Activated CD8-positive, alpha-beta memory T cell treated with anti-CD3 and anti-CD28 coated beads, Interleukin-2, amount 50 U/mL, for 1 hour (primary cell): ENCODE measurements around the gene TTLL5.
"Not testable (repeated sequence)": the region's sequence is repeated elsewhere in the genome, so short reads cannot be mapped to it uniquely, and the experiment has no call there.

Source experiments
- DNase-seq: peaks from one replicate; pipeline ENCODE4 v3.0.0-alpha.2; 2020; ENCODE audit errors: extremely low read depth

The TTLL5 gene

DNA sequence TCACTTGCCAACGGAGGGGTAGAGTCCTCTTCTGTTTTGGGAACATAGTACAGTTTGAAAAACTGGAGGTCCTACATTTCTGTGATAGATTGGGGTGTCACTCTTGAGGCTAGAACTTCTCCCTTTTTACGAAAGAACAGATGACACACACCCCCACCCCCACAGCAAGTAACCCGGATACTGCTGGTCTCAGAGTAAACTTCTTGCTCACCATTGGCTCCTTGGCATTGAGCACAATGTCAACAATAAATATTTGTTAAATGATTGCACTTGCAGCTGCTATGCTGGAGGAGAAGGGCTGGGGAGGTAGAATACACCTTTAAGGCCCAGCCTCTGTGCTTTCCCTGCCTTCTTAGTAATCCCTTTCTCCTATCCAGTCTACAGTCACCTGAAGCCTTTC is 170.9 kb downstream of the TTLL5 start:
- no peak for DNase-seq

DNA sequence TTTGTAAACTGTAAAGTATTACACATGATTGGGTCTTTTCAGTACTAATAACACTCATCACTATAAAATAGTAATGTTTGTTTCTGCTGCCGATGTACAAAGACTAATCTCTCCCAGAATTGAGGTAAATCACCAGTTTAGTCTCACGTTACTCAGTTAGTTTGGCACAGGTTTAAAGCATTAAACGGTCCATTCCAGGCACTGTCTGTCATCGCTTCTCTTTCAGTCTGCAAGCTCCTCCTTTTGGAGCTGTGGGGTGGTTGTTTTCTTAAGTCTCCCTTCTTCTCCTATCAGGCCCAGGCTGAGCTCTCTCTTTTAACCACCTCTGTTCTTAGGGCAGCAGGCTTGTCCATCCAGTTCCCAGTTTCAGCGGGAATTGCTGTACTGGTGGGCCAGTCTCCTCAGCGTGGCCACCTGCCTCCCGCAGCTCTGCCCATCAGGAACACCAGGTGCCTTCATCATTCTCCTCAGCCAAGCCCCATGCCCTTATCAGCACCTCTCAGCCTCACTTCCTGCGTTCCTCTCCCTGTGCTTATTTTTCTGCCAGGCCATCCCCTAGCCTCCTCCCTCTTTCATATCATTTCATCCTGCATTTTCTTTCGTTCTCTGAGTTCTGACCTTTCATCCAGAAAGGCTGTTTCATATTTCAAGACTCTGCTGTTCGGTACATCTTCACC is 171.7 kb downstream of the TTLL5 start:
- DNase-seq = no peak

DNA sequence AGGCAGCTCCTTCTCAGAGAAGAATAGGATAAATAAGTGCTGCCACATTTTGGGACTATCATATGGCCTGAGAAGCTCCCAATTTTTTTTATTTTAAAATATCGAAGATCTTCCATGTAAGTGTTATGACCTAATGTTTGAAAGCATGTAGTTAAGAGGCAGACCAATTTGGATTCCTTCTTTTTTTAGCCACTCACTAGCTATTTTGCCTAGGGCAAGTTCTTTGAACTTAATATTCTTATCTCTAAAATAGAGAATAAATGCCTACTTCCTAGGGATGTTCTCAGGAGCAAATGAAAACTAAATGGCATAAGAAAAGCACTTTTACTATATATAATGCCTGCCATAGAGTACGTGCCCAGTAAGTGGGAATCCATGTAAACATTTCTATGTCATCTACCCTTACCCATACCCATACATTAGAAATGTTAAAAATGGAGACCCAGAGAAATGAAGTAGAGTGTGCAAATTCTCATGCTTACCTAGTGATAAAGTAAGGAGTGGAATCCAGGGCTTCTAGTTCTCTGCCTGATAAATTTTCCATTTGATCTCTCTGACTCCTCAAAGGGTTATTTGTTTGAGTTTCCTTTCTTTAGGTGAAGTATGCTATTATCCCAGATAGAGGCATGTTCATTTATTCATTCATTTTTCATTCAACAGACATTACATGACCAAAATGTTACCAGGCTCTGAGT is 172.4 kb downstream of the TTLL5 start:
- no peak for DNase-seq

DNA sequence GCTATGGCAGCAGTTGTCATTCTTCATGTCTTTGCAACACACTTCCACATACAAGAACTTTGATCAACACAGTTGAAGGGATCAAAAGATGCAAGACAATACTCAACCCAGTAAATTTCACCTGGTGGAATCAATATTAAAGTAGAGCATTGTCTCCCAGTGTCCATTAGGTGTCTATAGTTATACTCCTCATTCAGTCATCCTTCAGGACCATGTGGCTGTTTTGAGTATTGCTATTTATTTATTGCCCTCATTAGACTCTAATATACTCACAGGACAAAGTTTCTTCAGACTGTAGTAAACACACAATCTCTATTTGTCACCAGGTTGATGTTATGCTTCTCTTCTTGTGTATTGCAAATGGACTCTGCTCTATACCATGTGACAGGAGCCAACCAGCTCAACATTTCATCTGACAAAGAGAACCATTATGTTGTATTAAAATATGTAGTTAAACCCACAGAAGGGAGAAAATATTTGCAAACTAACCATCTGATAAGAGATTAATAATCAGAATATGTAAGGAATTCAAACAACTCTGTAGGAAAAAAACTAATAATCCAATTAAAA is 174.2 kb downstream of the TTLL5 start:
- DNase-seq = no peak

DNA sequence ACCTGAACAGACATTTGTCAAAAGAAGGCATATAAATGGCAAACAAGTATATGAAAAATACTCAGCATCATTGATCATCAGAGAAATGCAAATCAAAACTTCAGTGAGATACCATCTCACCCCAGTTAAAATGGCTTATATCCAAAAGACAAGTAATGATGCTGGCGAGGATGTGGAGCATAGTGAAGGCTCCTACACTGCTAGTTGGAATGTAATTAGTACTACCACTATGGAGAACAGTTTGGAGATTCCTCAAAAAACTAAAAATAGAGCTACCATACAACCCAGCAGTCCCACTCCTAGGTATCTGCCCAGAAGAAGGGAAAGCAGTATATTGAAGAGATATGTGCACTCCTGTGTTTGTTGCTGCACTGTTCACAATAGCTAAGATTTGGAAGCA is 174.7 kb downstream of the TTLL5 start:
- DNase-seq = no peak

DNA sequence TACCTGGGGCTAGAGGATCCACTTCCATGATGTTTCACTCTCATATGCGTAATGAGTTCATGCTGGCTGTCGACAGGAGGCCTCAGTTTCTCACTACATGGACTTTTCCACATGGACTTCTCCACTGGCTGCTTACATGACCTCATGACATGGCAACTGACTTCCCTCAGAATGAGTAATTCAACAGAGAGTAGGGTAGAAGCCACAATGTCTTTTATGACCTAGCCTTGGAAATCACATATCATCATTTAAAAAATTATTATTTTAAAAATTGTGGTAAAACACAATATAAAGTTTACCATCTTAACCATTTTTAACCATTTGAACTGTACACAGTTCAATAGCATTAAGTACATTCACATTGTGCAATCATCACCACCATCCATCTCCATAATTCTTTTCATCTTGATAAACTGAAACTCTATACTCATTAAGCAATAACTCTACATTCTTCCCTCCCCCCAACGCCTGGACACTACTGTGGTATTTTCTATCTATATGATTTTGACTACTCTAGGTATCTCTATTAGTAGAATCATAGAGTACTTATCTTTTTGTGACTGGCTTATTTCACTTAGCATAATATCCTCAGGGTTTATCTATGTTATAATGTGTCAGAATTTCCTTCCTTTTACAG is 176.2 kb downstream of the TTLL5 start:
- no peak for DNase-seq

DNA sequence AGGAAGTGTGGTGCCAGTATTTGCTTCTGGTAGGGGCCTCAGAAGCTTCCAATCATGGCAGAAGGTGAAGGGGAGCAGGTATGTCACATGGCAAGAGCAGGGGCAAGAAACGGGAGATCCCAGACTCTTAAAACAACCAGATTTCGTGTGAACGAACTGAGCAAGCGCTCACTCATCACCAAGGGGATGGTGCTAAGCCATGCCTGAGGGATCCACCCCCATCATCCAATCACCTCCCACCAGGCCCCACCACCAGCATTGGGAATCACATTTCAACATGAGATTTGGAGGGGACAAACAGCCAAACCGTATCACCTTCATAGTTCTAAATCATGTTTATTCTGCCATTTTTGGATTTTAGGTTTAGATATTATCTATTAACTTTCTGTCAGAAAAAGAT is 179.9 kb downstream of the TTLL5 start:
- DNase-seq = no peak

DNA sequence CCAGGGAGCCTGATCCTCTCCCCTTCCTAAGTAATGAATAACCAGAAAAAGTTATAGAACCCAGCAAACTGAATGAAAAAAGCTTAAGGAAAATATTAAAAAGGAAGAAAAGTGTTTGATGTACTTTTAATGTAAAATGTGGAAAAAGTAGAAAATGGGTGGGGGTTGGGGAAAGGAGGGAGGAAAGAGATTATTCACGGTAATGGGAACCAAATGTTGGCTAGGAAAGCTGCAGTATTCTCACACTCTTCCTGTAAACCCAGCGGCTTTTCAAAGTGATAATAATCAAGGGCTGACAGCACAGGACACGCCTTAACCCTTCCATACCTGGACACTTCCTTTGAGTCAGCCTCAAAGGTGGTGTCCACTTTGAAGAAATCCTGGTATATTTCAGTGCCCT is 181.5 kb downstream of the TTLL5 start:
- no peak for DNase-seq

DNA sequence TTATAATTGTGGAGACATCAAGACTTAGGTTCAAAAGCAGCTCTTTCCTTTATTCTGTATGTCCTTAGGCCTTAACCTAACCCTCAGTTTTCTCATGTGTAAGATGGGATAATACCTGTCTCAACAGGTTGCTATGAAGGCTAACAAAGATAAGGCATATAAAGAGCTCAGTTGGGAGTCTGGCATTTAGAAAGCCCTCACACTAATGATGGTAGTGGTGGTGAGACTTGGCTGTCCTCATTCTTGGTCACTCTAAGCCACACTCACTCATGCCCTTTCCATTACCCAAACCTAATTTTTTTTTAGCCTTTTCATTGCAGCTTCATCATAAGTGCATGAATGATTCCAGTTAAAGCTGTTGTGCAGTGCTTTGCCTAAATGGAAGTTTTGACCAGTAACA is 183.4 kb downstream of the TTLL5 start:
- DNase-seq = no peak

DNA sequence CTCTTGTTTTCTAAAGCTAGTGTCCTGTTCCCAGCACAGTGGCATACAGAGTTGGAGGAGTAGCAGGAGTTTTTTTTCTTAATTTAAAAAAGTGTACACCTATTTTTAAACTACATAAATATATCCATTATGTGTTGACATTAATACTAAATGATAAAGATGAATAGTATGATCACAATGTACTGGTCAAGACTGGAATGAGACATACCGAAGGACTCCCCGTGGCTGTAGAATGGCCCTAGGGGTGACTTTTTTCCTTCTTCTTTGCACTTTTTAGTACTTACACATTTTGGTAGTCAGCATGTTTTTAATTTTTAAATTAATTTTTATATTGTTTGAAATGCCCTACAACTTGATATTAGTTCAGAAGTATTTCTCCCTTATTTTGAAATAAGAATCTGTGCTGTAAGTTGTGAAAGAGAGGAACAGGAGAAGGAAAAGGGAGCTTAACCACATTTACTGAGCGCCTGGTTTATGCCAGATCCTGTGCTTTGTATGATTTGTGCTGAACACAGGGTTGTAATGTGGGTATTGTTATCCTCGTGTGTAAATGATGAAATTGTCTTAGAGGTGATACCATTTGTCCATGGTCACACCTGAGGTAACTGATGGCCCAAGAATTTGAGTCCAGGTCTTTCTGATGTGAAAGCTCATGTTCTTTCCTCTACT is 184.2 kb downstream of the TTLL5 start:
- DNase-seq = no peak

DNA sequence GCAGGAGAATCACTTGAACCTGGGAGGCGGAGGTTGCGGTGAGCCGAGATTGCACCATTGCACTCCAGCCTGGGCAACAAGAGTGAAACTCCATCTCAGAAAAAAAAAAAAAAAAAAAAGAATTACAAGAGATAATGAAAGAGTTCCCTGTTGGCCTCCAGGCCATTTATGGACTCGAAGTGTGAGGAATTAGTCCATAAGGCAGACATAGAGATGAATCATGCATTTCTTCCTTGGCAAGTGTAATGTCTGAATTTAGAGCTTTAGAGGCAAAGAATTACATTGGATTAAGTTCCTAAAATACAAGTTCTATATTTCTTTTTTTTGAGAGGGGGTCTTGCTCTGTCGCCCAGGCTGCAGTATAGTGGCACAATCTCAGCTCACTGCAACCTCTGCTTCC is 185.6 kb downstream of the TTLL5 start:
- not testable (repeated sequence) for DNase-seq

DNA sequence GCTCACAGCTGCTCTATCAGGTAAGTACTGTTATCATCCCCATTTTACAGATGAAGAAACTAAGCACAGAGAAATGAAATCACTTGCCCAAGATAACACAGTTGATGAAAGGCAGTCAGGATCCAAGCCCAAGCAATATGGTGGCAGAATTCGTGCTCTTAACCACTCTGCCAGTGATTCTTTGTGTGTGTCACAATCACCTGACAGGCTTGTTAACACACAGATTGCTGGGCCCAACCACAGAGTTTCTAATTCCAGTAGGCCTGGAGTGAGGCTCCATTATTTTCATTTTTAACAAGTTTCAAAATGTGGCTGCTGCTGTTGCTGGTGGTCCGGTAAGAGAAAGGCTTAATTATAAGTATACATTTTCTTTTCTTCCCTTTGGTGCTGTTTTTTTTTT is 186.5 kb downstream of the TTLL5 start:
- no peak for DNase-seq

DNA sequence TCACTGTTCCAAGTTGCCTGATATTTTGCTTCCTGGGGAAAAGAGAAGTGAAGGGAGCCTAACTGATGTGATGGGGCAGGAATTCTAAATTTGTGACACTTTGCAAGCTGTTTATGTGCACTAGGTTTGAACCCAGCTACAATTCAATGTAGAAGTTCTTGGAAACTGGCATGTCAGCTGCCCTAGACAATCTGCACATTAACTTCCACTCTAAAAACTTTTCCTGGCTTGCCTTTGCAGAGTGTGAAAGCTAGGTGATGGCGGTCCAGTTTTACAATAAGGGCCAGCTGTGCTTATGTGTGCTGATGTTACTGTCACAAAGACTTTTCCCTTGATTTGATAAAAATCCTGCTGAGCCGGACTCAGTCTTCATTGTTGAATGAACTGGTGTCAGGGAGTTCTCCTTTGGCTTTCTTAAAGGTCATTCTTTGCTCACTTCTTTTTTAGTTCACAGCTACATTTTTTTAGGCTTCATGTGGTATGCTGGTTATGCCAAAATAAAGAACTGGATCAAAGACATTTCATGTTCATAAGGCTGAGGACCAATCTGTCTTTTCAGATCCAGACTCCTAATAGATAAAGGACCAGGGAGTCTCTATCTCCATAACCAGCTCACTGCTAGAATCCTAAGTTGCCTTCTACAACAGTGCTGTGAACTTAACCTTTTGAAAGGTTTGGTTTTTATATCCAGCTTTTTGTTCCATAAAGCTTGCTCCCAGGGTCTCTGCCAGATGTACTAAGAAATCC is 187.3 kb downstream of the TTLL5 start:
- no peak for DNase-seq

DNA sequence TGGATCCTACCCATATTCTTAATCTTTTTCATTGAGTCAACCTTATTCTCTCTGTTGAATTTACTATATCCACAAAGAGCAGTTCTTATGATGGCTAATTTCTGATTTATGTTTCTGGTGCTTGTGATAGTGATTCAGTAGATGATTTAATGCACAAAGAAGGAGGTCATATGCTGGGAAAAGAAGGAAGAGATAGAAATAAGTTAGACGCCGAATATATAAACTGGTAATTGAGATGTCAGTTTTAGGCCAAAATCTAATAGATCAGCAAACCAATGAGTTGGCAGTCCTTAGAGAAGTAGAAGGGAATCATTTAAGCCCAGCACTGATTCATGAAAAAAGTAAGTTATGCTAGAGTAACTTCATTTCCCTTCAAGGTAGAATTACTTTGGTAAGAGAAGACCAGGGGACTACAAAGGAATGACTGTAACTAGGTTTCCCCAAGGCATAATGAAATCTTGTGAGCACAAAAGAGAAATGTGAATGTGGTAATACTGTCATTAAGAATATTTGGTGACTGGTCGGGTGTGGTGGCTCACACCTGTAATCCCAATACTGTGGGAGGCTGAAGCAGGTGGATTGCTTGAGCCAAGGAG is 188.4 kb downstream of the TTLL5 start:
- no peak for DNase-seq

DNA sequence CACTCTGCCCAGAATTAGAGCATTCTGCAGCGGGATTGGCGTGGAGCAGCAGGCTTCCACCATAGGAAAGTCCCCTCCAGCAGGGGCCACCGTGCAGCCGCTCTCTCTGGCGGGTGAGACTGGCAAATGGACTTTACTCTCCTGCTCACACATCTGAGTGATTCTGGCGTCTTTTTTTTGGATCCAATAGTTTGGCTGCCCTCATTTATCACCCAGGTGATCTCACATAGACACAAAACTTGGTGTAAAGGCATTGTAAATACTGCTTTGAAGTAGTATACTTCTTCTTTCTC is 190.5 kb downstream of the TTLL5 start:
- DNase-seq = no peak

DNA sequence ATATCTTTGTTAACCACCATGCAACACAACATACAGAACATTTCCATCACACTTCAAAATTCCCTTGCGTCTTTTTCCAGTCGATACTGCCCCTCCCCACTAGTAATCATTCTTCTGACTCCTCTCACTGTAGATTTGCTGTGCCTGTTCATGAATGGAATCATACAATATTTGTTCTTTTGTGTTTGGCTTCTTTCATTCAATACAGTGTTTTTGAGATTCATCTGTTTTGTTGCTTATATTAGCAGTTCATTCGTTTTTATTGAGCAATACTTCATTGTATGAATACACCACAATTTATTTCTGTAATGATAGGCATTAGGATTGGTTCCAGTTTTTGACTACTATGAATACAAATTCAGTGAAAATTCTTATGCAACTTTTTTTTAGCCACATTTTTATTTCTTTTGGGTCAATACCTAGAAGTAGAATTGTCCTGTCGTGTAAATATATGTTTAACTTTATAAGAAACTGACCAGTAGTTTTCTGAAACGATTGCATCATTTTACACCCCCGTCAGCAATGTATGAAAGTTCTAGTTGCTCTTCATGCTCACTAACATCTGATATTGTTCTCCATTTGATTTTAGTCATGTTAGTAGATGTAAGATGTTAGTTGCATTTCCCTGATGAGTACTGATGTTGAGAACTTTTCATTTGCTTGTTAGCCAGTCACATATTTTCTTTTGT is 193.2 kb downstream of the TTLL5 start:
- no peak for DNase-seq

DNA sequence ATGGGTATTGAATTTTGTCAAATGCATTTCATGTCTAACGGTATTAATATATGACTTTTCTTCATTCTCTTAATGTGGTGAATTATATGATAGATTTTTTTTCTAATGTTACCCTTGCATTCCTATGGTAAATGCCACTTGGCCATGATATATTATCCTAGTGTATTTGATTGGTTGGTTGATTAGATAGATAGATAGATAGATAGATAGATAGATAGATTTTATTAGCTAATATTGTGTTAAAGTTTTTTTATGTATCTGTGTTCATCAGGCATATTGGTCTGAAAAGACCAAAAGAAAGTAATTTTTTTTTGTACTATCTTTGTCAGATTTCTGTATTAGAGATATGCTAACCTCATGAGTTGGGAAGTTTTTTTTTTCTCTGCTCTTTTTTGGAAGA is 196.2 kb downstream of the TTLL5 start:
- DNase-seq = no peak

DNA sequence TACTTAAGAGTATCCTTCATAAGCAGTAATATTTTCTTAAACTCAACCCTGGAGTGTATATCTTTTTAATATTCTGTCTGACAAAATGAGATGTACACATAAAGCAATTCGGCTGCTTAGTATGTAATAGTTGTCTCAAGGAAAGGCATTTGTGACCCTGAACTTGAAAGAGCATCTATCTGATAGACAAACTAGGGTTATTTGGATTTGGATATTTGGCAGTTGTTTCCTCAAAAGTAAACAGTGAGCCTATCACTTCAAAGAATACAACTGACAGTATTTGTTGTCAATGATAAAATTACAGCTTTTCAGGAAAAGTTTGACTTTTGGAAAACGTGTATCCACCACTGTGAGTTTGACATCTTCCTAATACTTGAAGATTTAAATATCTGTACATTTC is 197.3 kb downstream of the TTLL5 start:
- no peak for DNase-seq

DNA sequence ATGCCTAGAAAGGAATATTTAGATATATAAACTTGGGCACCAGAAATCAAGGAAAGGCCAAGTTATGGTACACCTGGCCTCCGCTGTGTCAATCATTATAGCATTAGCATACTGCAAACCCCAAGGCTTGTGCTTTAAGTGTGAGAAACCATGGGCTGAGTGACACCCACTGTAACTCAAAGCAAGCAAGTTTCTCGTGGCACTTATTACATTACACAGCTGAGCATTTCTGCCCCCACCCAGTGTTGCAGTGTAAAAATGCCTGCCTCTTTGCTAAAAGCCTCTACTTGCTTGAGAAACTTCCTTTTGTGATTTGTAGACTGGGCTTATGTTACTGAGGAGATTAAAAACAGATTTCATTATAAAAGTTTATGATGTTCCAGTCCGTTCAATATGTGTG is 198.7 kb downstream of the TTLL5 start:
- no peak for DNase-seq

DNA sequence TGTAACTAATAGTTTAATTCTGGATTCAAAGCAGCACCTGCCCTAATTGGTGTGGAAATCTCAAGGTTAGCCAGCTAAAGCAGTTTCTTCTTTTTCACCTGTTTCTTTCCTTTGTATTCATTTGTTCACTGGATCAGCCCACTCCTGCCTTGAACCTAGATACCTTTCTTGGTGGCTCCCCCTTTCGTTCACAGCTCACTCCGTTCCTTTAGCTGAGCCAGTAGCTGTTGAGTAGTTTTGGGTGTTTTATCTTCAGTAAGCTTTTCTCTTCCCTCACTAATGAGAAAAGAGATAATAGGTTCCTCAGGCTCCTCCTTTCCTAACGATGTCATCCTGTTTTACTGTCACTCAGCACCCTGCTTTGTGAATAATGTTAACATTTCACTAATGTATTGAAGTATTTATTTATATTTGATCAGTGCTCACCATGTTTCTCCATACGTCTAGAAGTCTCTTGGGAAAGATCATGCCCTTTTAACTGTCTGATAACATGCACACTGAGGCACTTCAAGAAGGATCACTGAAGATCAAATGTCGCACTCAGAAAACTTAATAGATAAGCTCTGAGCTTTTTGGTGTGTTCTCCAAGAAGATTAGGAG is 199.6 kb downstream of the TTLL5 start:
- DNase-seq = no peak
